ENCODE results near the gene FURIN. TPM values are rescaled to one million over a fixed set of nuclear protein-coding genes. Genes with fewer than 3 reads are reported as not detected.

FURIN gene
- total RNA-seq, 4 donors from 2014 or later: 76.7 to 159 (median 118) TPM

GRCh38 chr15:90851114-90851513, 17.3 kb upstream of the FURIN start:
- in situ Hi-C loops (cut with MboI; ENCODE audit: low sequenced_read_pairs in 4 of 4): no loop called here

DNA sequence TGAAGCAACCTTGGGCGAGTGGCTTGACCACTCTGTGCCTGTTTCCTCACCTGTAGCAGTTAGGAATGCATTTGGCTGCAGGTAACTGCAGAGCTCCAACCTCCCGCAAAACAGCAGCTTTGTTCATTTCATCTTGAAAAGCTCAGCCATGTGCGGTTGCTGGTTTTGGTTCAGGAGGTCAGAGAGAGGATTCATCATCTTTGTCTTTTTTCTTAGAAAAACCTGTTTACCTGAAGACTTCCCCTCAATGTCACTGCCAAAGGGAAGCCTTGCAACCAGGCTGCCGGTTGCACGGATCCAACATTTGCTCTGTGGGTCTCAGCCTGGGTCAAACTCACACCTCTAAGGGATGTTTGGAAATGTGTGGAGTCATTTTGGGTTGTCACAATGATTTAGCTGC, 16.4 kb upstream of the FURIN start:
- TF ChIP-seq POLR2A (IDR thresholded peaks at IDR 0.05) (no peak), CTCF (IDR thresholded peaks at IDR 0.05 in 4 of 5, conservative IDR thresholded peaks at IDR 0.05 in 1 of 5) (no peak)
- ATAC-seq (no peak), DNase-seq (no peak)
- intact Hi-C loops (cut with DNase I; ENCODE audit: low total_unique reads) (no loop called here), in situ Hi-C loops (cut with MboI; ENCODE audit: low sequenced_read_pairs in 4 of 4) (no loop called here)
- no peaks in the 10 kb centered on the region for H3K9me3 ChIP-seq
- H3K4me1 ChIP-seq: no peaks in the 10 kb centered on the region
- no peaks in the 10 kb centered on the region for H3K36me3 ChIP-seq
- no peaks in the 10 kb centered on the region for H3K27me3 ChIP-seq
- H3K4me3 ChIP-seq: no peak overlapping the region
- no peak overlapping the region for H3K27ac ChIP-seq

More at GRCh38 chr15:90851114-90851513, 17.3 kb upstream of the FURIN start:
- no peaks in the 10 kb centered on the region for H3K36me3 ChIP-seq
- ATAC-seq: no peak
- H3K9me3 ChIP-seq: no peaks in the 10 kb centered on the region
- no peak overlapping the region for H3K27ac ChIP-seq
- H3K4me3 ChIP-seq: no peak overlapping the region
- no peak for DNase-seq
- H3K27me3 ChIP-seq: no peaks in the 10 kb centered on the region
- TF ChIP-seq CTCF (IDR thresholded peaks at IDR 0.05 in 4 of 5, conservative IDR thresholded peaks at IDR 0.05 in 1 of 5) (no peak), POLR2A (IDR thresholded peaks at IDR 0.05) (no peak)
- intact Hi-C loops (cut with DNase I; ENCODE audit: low total_unique reads): no loop called here
- H3K4me1 ChIP-seq: no peaks in the 10 kb centered on the region

DNA sequence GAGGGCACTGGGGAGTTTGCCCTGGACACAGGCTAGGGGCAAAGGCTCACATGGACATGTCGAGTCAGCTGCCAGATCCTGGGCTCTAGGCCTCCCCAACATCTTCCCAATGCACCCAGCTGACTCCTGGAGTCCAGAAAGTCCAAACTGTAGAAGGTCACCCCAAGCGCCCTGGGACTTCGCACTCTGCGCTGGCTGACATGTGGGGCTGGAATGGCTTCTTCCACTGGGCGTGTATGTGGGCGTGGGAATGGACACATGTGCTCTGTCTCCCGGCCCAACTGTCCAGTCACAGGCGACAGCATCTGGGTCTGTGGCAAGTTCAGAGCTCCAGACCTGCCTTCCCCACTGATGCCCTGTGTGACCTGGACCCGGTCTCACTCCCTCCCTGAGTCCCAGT, 13.2 kb upstream of the FURIN start:
- no peak overlapping the region for H3K4me3 ChIP-seq
- no peak overlapping the region for H3K27ac ChIP-seq
- no peak for DNase-seq
- in situ Hi-C loops (cut with MboI; ENCODE audit: low sequenced_read_pairs in 4 of 4): no loop called here
- no peaks in the 10 kb centered on the region for H3K27me3 ChIP-seq
- no peak for ATAC-seq
- no peaks in the 10 kb centered on the region for H3K9me3 ChIP-seq
- no peaks in the 10 kb centered on the region for H3K4me1 ChIP-seq
- no peaks in the 10 kb centered on the region for H3K36me3 ChIP-seq
- TF ChIP-seq CTCF (IDR thresholded peaks at IDR 0.05 in 4 of 5, conservative IDR thresholded peaks at IDR 0.05 in 1 of 5): no peak
- TF ChIP-seq POLR2A (IDR thresholded peaks at IDR 0.05): no peak
- intact Hi-C loops (cut with DNase I; ENCODE audit: low total_unique reads): no loop called here

DNA sequence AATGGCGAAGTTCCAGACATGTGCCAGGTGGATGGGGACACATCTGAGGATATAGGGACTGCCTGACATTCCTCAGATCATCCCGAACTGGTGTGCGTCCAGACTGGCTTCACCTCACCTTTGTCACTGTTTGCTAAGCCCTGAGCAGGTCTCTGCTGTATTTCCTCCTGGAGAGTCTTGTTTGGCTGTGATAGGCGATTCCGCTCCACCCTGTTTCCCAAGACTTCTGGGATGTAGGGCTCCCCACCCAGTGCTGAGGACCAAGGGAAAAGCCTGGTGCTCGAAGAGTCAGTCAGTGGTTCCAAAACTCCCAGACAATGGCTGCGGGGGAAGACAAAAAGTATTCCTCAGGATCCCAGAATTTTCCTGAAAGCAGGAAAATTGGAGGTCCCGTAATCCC, 11.1 kb upstream of the FURIN start:
- Histone ChIP-seq H3K4me1 (peaks cover 0 to 6% of the 10 kb centered on the region in 2 donors), H3K27ac (no peak overlapping the region), H3K27me3 (no peaks in the 10 kb centered on the region), H3K9me3 (no peaks in the 10 kb centered on the region), H3K4me3 (no peak overlapping the region), H3K36me3 (no peaks in the 10 kb centered on the region)
- DNase-seq (no peak), ATAC-seq (no peak)
- TF ChIP-seq POLR2A (IDR thresholded peaks at IDR 0.05) (no peak), CTCF (IDR thresholded peaks at IDR 0.05 in 4 of 5, conservative IDR thresholded peaks at IDR 0.05 in 1 of 5) (no peak)
- intact Hi-C loops (cut with DNase I; ENCODE audit: low total_unique reads): no loop called here
- in situ Hi-C loops (cut with MboI; ENCODE audit: low sequenced_read_pairs in 4 of 4): no loop called here

DNA sequence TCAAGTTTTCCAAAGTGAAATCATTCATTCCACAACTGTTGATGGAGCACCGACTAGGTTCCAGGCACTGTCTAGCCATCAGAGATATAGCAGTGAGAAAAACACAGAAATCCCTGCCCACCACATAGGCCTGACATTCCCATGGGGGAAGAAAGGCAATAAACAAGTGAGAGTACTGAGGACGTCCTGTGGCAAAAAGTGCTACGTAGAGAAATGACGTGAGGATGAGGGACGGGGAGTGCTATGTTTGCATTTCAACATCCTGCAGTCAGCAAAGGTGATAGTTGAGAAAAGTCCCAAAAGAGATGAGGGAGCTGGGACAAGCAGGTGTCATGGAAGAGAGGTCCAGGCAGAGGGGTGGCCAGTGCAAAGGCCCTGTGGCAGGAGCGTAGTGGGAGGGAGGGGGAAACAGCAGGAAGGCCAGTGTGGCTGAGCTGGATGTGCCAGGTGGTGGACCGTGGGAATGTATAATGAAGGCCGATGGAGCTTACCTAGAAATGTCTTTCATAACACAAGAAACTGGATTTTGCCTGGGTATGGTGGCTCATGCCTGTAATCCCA, 10.4 kb upstream of the FURIN start:
- Histone ChIP-seq H3K4me3 (no peak overlapping the region), H3K27ac (no peak overlapping the region), H3K9me3 (no peaks in the 10 kb centered on the region), H3K27me3 (no peaks in the 10 kb centered on the region), H3K36me3 (no peaks in the 10 kb centered on the region), H3K4me1 (peaks cover 0 to 9% of the 10 kb centered on the region in 2 donors)
- DNase-seq: no peak
- ATAC-seq: no peak
- TF ChIP-seq CTCF (IDR thresholded peaks at IDR 0.05 in 4 of 5, conservative IDR thresholded peaks at IDR 0.05 in 1 of 5): no peak
- TF ChIP-seq POLR2A (IDR thresholded peaks at IDR 0.05): no peak
- intact Hi-C loops (cut with DNase I; ENCODE audit: low total_unique reads): no loop called here
- in situ Hi-C loops (cut with MboI; ENCODE audit: low sequenced_read_pairs in 4 of 4): no loop called here

All from gastrocnemius medialis (tissue), 4 donors.